SJCRH30 (cell line): ENCODE data around the gene SPARCL1. TPM values are rescaled to one million over a fixed set of nuclear protein-coding genes. Genes with fewer than 3 reads are reported as not detected.
"Not testable (repeated sequence)": the region's sequence is repeated elsewhere in the genome, so short reads cannot be mapped to it uniquely, and the experiment has no call there.

Experiments
- DNase-seq, 2 experiments: peaks; one replicate each; pipeline ENCODE4 v3.0.0-alpha.2; 2015 to 2020
- H3K27ac ChIP-seq: fragments of 250-450 bp; sonication (Bioruptor Pico); 2 replicates; pipeline ENCODE4 v1.5.1; 2020; ENCODE audit warnings: mild to moderate bottlenecking, moderate library complexity
- H3K27me3 ChIP-seq: fragments of 250-450 bp; sonication (Bioruptor Pico); 2 replicates; pipeline ENCODE4 v1.5.1; 2020; ENCODE audit warnings: mild to moderate bottlenecking, moderate library complexity
- H3K36me3 ChIP-seq: fragments of 250-450 bp; sonication (Bioruptor Pico); 2 replicates; pipeline ENCODE4 v1.5.1; 2020; ENCODE audit warnings: mild to moderate bottlenecking, moderate library complexity
- H3K4me1 ChIP-seq: fragments of 250-450 bp; sonication (Bioruptor Pico); 2 replicates; pipeline ENCODE4 v1.5.1; 2020; ENCODE audit warnings: mild to moderate bottlenecking, moderate library complexity
- H3K4me3 ChIP-seq: fragments of 250-450 bp; sonication (Bioruptor Pico); 2 replicates; pipeline ENCODE4 v1.5.1; 2020; ENCODE audit warnings: mild to moderate bottlenecking, moderate library complexity
- H3K9me3 ChIP-seq: fragments of 250-450 bp; sonication (Bioruptor Pico); replicated peaks from 2 replicates; pipeline ENCODE4 v1.5.1; 2020; ENCODE audit warnings: mild to moderate bottlenecking, moderate library complexity
- total RNA-seq: library from RNA; depleted of rRNA; stranded (reverse); fragments of >200 nt; shearing (Covaris generic); gene quantifications from 2 replicates; pipeline ENCODE4 v1.2.3, GENCODE V29; 2014

The SPARCL1 gene
- total RNA-seq, 1 experiment from 2014 or later: not detected

- H3K4me3 ChIP-seq: no peak overlapping the region
- no peaks in the 10 kb centered on the region for H3K4me1 ChIP-seq
- H3K9me3 ChIP-seq: no peaks in the 10 kb centered on the region
- no peak overlapping the region for H3K27ac ChIP-seq
- H3K36me3 ChIP-seq: no peaks in the 10 kb centered on the region
- DNase-seq: no peak
- no peaks in the 10 kb centered on the region for H3K27me3 ChIP-seq
Observed at GRCh38 chr4:87469390-87469789, 59.8 kb downstream of the SPARCL1 start.

DNA sequence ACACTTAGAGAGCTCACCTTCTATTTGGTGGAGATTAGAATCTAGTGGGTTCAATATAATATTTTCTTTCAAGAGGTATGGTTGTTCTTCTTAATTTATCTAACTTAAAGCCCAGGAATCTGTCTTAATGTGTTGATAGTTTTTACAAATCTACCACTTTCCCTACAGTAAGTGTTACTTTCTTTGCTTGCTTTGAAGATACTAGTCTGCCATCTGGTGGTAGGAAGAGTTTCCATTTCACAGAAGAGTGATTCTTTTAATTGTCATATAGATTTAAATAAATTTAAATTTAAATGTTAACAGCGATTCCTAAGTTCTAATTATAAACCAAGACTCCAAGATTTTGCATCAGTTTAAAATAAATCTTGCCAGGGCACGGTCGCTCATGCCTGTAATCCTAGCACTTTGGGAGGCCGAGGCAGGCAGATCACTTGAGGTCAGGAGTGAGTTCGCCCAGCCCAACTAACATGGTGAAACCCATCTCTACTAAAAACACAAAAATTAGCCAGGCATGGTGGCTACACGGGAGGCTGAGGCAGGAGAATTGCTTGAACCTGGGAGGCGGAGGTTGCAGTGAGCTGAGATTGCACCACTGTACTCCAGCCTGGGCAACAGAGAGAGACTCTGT is 63.3 kb downstream of the SPARCL1 start:
- H3K9me3 ChIP-seq: no peaks in the 10 kb centered on the region
- no peak overlapping the region for H3K4me3 ChIP-seq
- no peaks in the 10 kb centered on the region for H3K4me1 ChIP-seq
- no peaks in the 10 kb centered on the region for H3K27me3 ChIP-seq
- DNase-seq: peak; percentile 9 to 70
- H3K36me3 ChIP-seq: no peaks in the 10 kb centered on the region
- no peak overlapping the region for H3K27ac ChIP-seq

DNA sequence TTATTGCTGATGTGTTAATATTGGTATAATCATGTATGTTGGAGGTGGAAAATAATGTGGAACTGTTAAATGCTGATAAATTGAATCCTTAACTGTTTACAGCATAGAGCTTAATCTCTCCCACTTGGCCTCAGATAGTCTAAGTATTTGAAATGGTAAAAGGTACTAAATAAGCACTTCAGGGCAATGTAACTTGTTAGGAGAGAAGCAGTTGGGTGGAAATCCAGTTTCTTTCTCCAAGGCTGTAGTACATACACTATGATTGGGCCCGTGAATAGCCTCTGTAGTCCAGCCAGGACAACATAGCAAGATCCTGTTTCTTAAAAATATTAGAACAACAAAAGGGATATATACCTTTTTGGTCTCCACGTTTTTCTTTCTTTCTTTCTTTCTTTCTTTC is 67.1 kb downstream of the SPARCL1 start:
- DNase-seq: no peak
- Histone ChIP-seq H3K4me1 (no peaks in the 10 kb centered on the region), H3K27ac (no peak overlapping the region), H3K27me3 (no peaks in the 10 kb centered on the region), H3K4me3 (no peak overlapping the region), H3K36me3 (peaks cover 18% of the 10 kb centered on the region), H3K9me3 (no peaks in the 10 kb centered on the region)

DNA sequence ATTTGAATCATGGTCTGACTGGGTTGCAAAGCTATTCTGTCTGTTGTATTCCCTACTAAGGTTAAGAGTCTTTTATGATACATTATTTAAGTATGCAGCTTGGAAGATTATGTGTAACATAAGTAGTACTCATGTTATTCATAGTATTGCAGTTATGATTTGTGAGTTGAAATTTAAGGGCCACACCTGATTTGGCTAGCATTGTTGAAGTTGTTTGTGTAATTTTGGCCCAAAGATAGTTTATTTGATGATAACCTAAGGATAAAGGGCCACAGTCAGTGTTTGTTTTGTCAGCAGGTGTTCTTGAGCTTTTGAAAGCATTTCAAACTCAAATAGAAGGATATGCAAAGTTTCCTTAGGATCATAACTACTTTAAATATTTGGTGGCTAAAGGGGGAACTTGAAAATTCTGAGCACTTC is 67.9 kb downstream of the SPARCL1 start:
- Histone ChIP-seq H3K4me3 (no peak overlapping the region), H3K36me3 (peaks cover 18% of the 10 kb centered on the region), H3K27me3 (no peaks in the 10 kb centered on the region), H3K4me1 (no peaks in the 10 kb centered on the region), H3K9me3 (no peaks in the 10 kb centered on the region), H3K27ac (no peak overlapping the region)
- no peak for DNase-seq

DNA sequence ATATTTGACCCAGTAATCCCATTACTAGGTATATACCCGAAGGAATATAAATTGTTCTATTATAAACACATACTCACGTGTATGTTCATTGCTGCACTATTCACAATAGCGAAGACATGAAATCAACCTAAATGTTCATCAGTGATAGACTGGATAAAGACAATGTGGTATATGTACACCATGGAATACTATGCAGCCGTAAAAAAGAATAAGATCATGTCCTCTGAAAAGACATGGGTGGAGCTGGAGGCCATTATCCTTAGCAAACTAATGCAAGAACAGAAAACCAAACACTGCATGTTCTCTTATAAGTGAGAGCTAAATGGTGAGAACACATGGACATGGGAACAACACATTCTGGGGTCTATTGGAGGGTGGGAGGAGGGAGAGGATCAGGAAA is 70.3 kb downstream of the SPARCL1 start:
- Histone ChIP-seq H3K9me3 (no peaks in the 10 kb centered on the region), H3K4me1 (no peaks in the 10 kb centered on the region), H3K27ac (no peak overlapping the region), H3K36me3 (peaks cover 33% of the 10 kb centered on the region), H3K27me3 (no peaks in the 10 kb centered on the region), H3K4me3 (no peak overlapping the region)
- no peak for DNase-seq

DNA sequence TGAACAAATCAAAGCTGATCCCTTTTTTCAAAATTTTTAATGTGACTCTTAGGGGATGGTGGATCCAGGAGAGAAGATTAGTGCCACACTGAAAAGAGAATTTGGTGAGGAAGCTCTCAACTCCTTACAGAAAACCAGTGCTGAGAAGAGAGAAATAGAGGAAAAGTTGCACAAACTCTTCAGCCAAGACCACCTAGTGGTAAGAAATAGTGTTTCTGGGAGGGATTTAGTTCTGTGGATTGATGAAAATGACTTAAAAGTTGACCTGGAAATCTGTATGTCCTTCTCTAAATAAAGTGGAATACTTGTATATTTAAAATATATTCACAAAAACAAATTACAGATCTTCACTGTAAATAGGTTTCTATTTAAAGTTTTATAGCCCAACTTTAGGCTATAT is 77.6 kb downstream of the SPARCL1 start:
- Histone ChIP-seq H3K9me3 (no peaks in the 10 kb centered on the region), H3K27ac (no peak overlapping the region), H3K36me3 (peaks cover 45% of the 10 kb centered on the region), H3K4me3 (no peak overlapping the region), H3K27me3 (no peaks in the 10 kb centered on the region), H3K4me1 (no peaks in the 10 kb centered on the region)
- no peak for DNase-seq

- peaks cover 38% of the 10 kb centered on the region for H3K36me3 ChIP-seq
- not testable (repeated sequence) for H3K27me3 ChIP-seq, H3K9me3 ChIP-seq
Observed at GRCh38 chr4:87446375-87446774, 82.8 kb downstream of the SPARCL1 start.

DNA sequence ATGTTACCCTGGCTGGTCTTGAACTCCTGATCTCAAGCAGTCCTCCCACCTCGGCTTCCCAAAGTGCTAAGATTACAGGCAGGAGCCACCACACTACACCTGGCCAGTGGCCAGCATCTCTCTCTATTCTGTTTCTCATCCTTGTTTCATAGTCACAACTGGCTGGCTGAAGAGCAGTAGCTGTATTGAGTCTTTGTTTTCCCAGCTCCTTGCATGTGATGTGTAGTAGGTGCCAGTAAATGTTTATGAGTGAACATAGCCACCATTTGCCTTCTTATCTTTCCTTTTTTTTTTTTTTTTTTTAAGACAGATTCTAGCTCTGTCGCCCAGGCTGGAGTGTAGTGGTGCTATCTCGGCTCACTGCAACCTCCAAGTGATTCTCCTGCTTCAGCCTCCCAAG is 83.2 kb downstream of the SPARCL1 start:
- peaks cover 38% of the 10 kb centered on the region for H3K36me3 ChIP-seq
- no peak overlapping the region for H3K4me3 ChIP-seq
- H3K4me1 ChIP-seq: no peaks in the 10 kb centered on the region
- H3K9me3 ChIP-seq: no peaks in the 10 kb centered on the region
- DNase-seq: no peak
- no peak overlapping the region for H3K27ac ChIP-seq
- no peaks in the 10 kb centered on the region for H3K27me3 ChIP-seq

More at GRCh38 chr4:87446375-87446774, 82.8 kb downstream of the SPARCL1 start:
- not testable (repeated sequence) for H3K4me3 ChIP-seq, DNase-seq, H3K27ac ChIP-seq, H3K4me1 ChIP-seq

- Histone ChIP-seq H3K4me3 (no peak overlapping the region), H3K9me3 (no peaks in the 10 kb centered on the region), H3K4me1 (no peaks in the 10 kb centered on the region), H3K27me3 (no peaks in the 10 kb centered on the region), H3K27ac (no peak overlapping the region), H3K36me3 (peaks cover 30% of the 10 kb centered on the region)
- DNase-seq: no peak
Observed at GRCh38 chr4:87444741-87445140, 84.4 kb downstream of the SPARCL1 start.

- Histone ChIP-seq H3K36me3 (peaks cover 37% of the 10 kb centered on the region), H3K27me3 (no peaks in the 10 kb centered on the region), H3K4me3 (no peak overlapping the region), H3K27ac (no peak overlapping the region), H3K9me3 (no peaks in the 10 kb centered on the region), H3K4me1 (no peaks in the 10 kb centered on the region)
- DNase-seq: no peak
Observed at GRCh38 chr4:87442889-87443288, 86.3 kb downstream of the SPARCL1 start.

- no peaks in the 10 kb centered on the region for H3K27me3 ChIP-seq
- H3K36me3 ChIP-seq: peaks cover 18% of the 10 kb centered on the region
- H3K9me3 ChIP-seq: no peaks in the 10 kb centered on the region
- no peak overlapping the region for H3K27ac ChIP-seq
- DNase-seq: no peak
- no peaks in the 10 kb centered on the region for H3K4me1 ChIP-seq
- H3K4me3 ChIP-seq: no peak overlapping the region
Observed at GRCh38 chr4:87433342-87433741, 95.8 kb downstream of the SPARCL1 start.

GRCh38 chr4:87430038-87430437 is 99.1 kb downstream of the SPARCL1 start:
- no peaks in the 10 kb centered on the region for H3K4me1 ChIP-seq
- no peak overlapping the region for H3K4me3 ChIP-seq
- no peaks in the 10 kb centered on the region for H3K27me3 ChIP-seq
- no peaks in the 10 kb centered on the region for H3K9me3 ChIP-seq
- no peak for DNase-seq
- H3K27ac ChIP-seq: no peak overlapping the region
- peaks cover 4% of the 10 kb centered on the region; the same call in 1 of the 2 replicates for H3K36me3 ChIP-seq

DNA sequence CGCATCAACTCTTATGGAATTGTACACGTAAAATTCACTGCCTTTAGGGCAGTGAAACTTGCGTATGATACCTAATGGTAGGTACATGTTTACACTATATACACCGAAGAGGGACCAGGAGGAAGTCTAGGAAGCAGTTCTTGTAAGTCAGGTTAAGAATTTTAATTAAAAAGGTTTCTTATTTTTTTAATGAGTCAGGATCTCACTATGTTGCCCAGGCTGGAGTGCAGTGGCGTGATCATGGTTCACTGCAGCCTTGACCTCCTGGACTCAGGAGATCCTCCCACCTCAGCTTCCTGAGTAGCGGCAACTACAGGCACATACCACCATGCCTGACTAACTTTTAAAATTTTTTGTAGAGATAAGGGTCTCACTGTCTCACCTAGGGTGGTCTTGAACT is 100.2 kb downstream of the SPARCL1 start:
- Histone ChIP-seq H3K4me1 (no peaks in the 10 kb centered on the region), H3K27ac (no peak overlapping the region), H3K36me3 (no peaks in the 10 kb centered on the region), H3K27me3 (no peaks in the 10 kb centered on the region), H3K9me3 (no peaks in the 10 kb centered on the region), H3K4me3 (no peak overlapping the region)
- DNase-seq: no peak

- no peaks in the 10 kb centered on the region for H3K9me3 ChIP-seq
- no peaks in the 10 kb centered on the region for H3K36me3 ChIP-seq
- H3K4me1 ChIP-seq: peaks cover 3% of the 10 kb centered on the region
- H3K27ac ChIP-seq: no peak overlapping the region
- H3K27me3 ChIP-seq: no peaks in the 10 kb centered on the region
- DNase-seq: no peak
- no peak overlapping the region for H3K4me3 ChIP-seq
Observed at GRCh38 chr4:87427518-87427868, 101.7 kb downstream of the SPARCL1 start.

GRCh38 chr4:87426865-87427517 is 102.2 kb downstream of the SPARCL1 start:
- Histone ChIP-seq H3K36me3 (no peaks in the 10 kb centered on the region), H3K27me3 (no peaks in the 10 kb centered on the region), H3K9me3 (no peaks in the 10 kb centered on the region), H3K4me3 (no peak overlapping the region), H3K4me1 (peaks cover 3% of the 10 kb centered on the region), H3K27ac (no peak overlapping the region)
- no peak for DNase-seq

GRCh38 chr4:87425711-87426110 is 103.5 kb downstream of the SPARCL1 start:
- DNase-seq: no peak
- H3K4me3 ChIP-seq: no peak overlapping the region
- no peaks in the 10 kb centered on the region for H3K36me3 ChIP-seq
- peaks cover 3% of the 10 kb centered on the region for H3K4me1 ChIP-seq
- no peaks in the 10 kb centered on the region for H3K9me3 ChIP-seq
- no peaks in the 10 kb centered on the region for H3K27me3 ChIP-seq
- no peak overlapping the region for H3K27ac ChIP-seq
